Brain microvascular endothelial cell (primary cell): ENCODE data around the gene ZFR.

ENCODE experiments used
- DNase-seq: peaks from one replicate; pipeline ENCODE4 v3.0.0-alpha.2; 2020
- H3K27ac ChIP-seq: fragments of 250-450 bp; sonication (Bioruptor Pico); 2 replicates; pipeline ENCODE4 v1.5.1; 2020; ENCODE audit warnings: mild to moderate bottlenecking, moderate library complexity
- H3K27me3 ChIP-seq: fragments of 250-450 bp; sonication (Bioruptor Pico); replicated peaks from 2 replicates; pipeline ENCODE4 v1.5.1; 2020; ENCODE audit warnings: mild to moderate bottlenecking
- H3K36me3 ChIP-seq: fragments of 250-450 bp; sonication (Bioruptor Pico); replicated peaks from 2 replicates; pipeline ENCODE4 v1.5.1; 2020; ENCODE audit warnings: mild to moderate bottlenecking
- H3K4me3 ChIP-seq: 2 replicates; pipeline ENCODE4 v1.5.1; 2011; ENCODE audit warnings: low read depth, mild to moderate bottlenecking, control low read depth, low read length, moderate library complexity
- CTCF ChIP-seq: IDR thresholded peaks from 2 replicates; pipeline ENCODE4 v1.5.1; 2011; ENCODE audit warnings: low read depth, mild to moderate bottlenecking, moderate library complexity, low read length, control low read depth, inconsistent platforms; ENCODE audit errors: missing control alignments
- in situ Hi-C: cut with HindIII; loops from 2 replicates; pipeline ENCODE4 v1.10.0; 2017; ENCODE audit warnings: low sequenced_read_pairs, low pct_ligation_motif_present

The ZFR gene

GRCh38 chr5:32320576-32320975 lies 124.0 kb downstream of the ZFR start:
- in situ Hi-C loops: no loop called here
- no peak for DNase-seq
- no peak for TF ChIP-seq CTCF

GRCh38 chr5:32319926-32320543 lies 124.5 kb downstream of the ZFR start:
- no peak for DNase-seq
- Histone ChIP-seq H3K4me3 (no peak overlapping the region), H3K27ac (no peak overlapping the region), H3K27me3 (no peaks in the 10 kb centered on the region), H3K36me3 (no peaks in the 10 kb centered on the region)
- in situ Hi-C loops: no loop called here
- no peak for TF ChIP-seq CTCF

More at GRCh38 chr5:32320576-32320975, 124.0 kb downstream of the ZFR start:
- no peaks in the 10 kb centered on the region for H3K27me3 ChIP-seq
- no peak overlapping the region for H3K27ac ChIP-seq
- H3K36me3 ChIP-seq: no peaks in the 10 kb centered on the region
- no peak overlapping the region for H3K4me3 ChIP-seq

GRCh38 chr5:32319392-32319791 lies 125.1 kb downstream of the ZFR start:
- in situ Hi-C loops: no loop called here
- no peak for DNase-seq
- no peak overlapping the region for H3K27ac ChIP-seq
- no peak for TF ChIP-seq CTCF
- no peaks in the 10 kb centered on the region for H3K27me3 ChIP-seq
- H3K36me3 ChIP-seq: no peaks in the 10 kb centered on the region
- no peak overlapping the region for H3K4me3 ChIP-seq

GRCh38 chr5:32317041-32317440 lies 127.5 kb downstream of the ZFR start:
- DNase-seq: no peak
- Histone ChIP-seq H3K27me3 (no peaks in the 10 kb centered on the region), H3K36me3 (no peaks in the 10 kb centered on the region), H3K27ac (no peak overlapping the region), H3K4me3 (no peak overlapping the region)
- no peak for TF ChIP-seq CTCF
- in situ Hi-C loops: no loop called here

- no peaks in the 10 kb centered on the region for H3K27me3 ChIP-seq
- no peak overlapping the region for H3K27ac ChIP-seq
- H3K4me3 ChIP-seq: no peak overlapping the region
- no peak for TF ChIP-seq CTCF
- no peak for DNase-seq
- in situ Hi-C loops: no loop called here
- H3K36me3 ChIP-seq: no peaks in the 10 kb centered on the region
These were observed 129.1 kb downstream of the ZFR start for GRCh38 chr5:32315221-32316014.
